ENCODE results near the gene MAP2K7. TPM values are rescaled to one million over a fixed set of nuclear protein-coding genes. Genes with fewer than 3 reads are reported as not detected.

The MAP2K7 gene
- total RNA-seq, 1 experiment from 2014 or later, result 59.1 TPM

DNA sequence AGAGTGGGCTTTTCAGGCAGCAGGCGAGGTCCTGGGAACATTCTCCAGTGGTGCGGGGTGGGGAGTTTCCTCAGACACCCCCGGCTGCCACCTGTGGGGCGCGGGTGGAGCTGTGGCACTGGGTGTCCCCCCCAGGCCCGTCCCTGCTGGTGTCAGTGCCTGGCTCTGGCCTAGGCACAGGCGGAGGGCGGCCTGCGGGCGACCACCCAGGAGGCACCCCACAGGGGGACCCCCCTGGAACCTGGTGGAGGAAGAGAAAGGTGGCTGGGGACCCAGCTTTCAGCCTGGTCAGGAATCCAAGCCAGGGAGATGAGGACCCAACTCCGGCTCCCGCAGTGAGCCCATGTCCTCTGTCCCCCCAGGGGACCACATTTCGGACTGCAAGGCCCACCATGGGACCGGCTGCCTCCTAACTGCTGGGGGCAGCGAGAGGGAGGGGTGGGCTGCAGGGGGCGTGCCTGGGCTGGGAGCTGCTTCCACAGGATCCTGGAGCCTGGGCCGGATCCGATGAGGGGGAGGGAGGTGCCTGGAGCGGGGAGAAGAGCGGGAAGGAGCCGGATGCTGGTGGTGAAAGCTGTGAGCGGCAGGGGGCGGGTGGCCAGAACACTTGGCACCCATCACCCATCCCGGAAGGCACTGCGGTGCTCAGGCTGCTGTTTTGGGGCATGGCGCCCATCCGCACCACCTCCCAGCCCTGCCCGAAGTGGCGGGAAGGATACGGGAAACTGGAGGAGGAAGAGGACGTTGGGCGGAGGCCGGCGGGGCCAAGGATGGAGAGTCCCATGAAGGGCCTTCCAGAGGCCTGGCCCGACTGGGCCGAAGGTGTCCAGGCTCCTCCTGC, 27.8 kb downstream of the MAP2K7 start:
- Histone ChIP-seq H3K4me1 (ENCODE audit: control insufficient read depth in 1 of 2, insufficient read depth in 2 of 2, low read length in 2 of 2) (peaks cover 22 to 36% of the 10 kb centered on the region in 2 experiments), H3K4me3 (replicated peaks in 1 of 2; ENCODE audit: low read depth in 1 of 2, low read length in 2 of 2) (no peak overlapping the region), H3K9me3 (ENCODE audit: control insufficient read depth in 1 of 2, insufficient read depth in 1 of 2, low read depth in 1 of 2, low read length in 2 of 2) (no peaks in the 10 kb centered on the region), H3K9me2 (ENCODE audit: insufficient read depth) (no peaks in the 10 kb centered on the region), H4K20me1 (ENCODE audit: insufficient read depth) (no peaks in the 10 kb centered on the region), H3K4me2 (ENCODE audit: low read length) (no peak overlapping the region), H3K79me2 (ENCODE audit: insufficient read depth, low read length) (no peaks in the 10 kb centered on the region; the same call in 1 of the 2 replicates), H3K27me3 (ENCODE audit: insufficient read depth, low read length) (no peaks in the 10 kb centered on the region), H3K9ac (ENCODE audit: low read length) (no peak overlapping the region), H3K36me3 (ENCODE audit: control insufficient read depth in 1 of 2, insufficient read depth in 2 of 2, low read length in 2 of 2) (peaks cover 28 to 32% of the 10 kb centered on the region in 2 experiments), H3K27ac (ENCODE audit: low read depth, low read length) (no peak overlapping the region), H2AFZ (ENCODE audit: low read depth, low read length, poor library complexity, severe bottlenecking) (no peak overlapping the region)
- ChIA-PET RAD21 (ENCODE audit: low non-redundant PET in 1 of 2, low total read pairs in 2 of 2, uncharacterized antibody in 2 of 2, unreplicated experiment in 2 of 2) (no interaction called here), CTCF (interaction anchor here (1.4 kb wide), 1 partner anchor 62 kb away, joined by 3 read pairs; no protein-coding TSS in a partner anchor), POLR2A (interaction anchor here (3.4 kb wide), 1 partner anchor 13 kb away, joined by 17 read pairs; the partner anchor contains the start of gene TIMM44)
- DNase-seq (ENCODE audit: low read depth, low spot score) (no peak), ATAC-seq (no peak)
- TF ChIP-seq, protein P1, sequence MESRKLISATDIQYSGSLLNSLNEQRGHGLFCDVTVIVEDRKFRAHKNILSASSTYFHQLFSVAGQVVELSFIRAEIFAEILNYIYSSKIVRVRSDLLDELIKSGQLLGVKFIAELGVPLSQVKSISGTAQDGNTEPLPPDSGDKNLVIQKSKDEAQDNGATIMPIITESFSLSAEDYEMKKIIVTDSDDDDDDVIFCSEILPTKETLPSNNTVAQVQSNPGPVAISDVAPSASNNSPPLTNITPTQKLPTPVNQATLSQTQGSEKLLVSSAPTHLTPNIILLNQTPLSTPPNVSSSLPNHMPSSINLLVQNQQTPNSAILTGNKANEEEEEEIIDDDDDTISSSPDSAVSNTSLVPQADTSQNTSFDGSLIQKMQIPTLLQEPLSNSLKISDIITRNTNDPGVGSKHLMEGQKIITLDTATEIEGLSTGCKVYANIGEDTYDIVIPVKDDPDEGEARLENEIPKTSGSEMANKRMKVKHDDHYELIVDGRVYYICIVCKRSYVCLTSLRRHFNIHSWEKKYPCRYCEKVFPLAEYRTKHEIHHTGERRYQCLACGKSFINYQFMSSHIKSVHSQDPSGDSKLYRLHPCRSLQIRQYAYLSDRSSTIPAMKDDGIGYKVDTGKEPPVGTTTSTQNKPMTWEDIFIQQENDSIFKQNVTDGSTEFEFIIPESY (IDR thresholded peaks at IDR 0.05; ENCODE audit: extremely low read depth, insufficient replicate concordance, low read length), result no peak
- TF ChIP-seq CBX3 (IDR thresholded peaks at IDR 0.05; ENCODE audit: low read depth) (no peak), ZNF274 (IDR thresholded peaks at IDR 0.05; ENCODE audit: low read depth, low read length) (no peak)
- no TSS peak for BruUV-seq (replicated peaks)
- intact Hi-C loops (cut with micrococcal nuclease), result no loop called here

- POLR2A ChIA-PET, result no interaction called here
- Histone ChIP-seq H3K9ac (ENCODE audit: low read length) (no peak overlapping the region), H3K36me3 (ENCODE audit: control insufficient read depth in 1 of 2, insufficient read depth in 2 of 2, low read length in 2 of 2) (peaks cover 28 to 35% of the 10 kb centered on the region in 2 experiments), H3K4me3 (replicated peaks in 1 of 2; ENCODE audit: low read depth in 1 of 2, low read length in 2 of 2) (no peak overlapping the region), H3K79me2 (ENCODE audit: insufficient read depth, low read length) (no peaks in the 10 kb centered on the region; the same call in 1 of the 2 replicates), H3K4me2 (ENCODE audit: low read length) (no peak overlapping the region), H4K20me1 (ENCODE audit: insufficient read depth) (no peaks in the 10 kb centered on the region), H3K9me3 (ENCODE audit: control insufficient read depth in 1 of 2, insufficient read depth in 1 of 2, low read depth in 1 of 2, low read length in 2 of 2) (no peaks in the 10 kb centered on the region), H3K27me3 (ENCODE audit: insufficient read depth, low read length) (no peaks in the 10 kb centered on the region), H3K27ac (ENCODE audit: low read depth, low read length) (no peak overlapping the region), H3K9me2 (ENCODE audit: insufficient read depth) (no peaks in the 10 kb centered on the region), H2AFZ (ENCODE audit: low read depth, low read length, poor library complexity, severe bottlenecking) (no peak overlapping the region), H3K4me1 (ENCODE audit: control insufficient read depth in 1 of 2, insufficient read depth in 2 of 2, low read length in 2 of 2) (peaks cover 22 to 31% of the 10 kb centered on the region in 2 experiments)
- CTCF ChIA-PET, result no interaction called here
- no peak for DNase-seq (ENCODE audit: low read depth, low spot score)
- intact Hi-C loops (cut with micrococcal nuclease), result no loop called here
- RAD21 ChIA-PET (ENCODE audit: low non-redundant PET in 1 of 2, low total read pairs in 2 of 2, uncharacterized antibody in 2 of 2, unreplicated experiment in 2 of 2), result no interaction called here
- ATAC-seq, result no peak
- BruUV-seq (replicated peaks), result no TSS peak
- TF ChIP-seq REST (IDR thresholded peaks at IDR 0.05; ENCODE audit: low read depth) (no peak), TCF7L2 (IDR thresholded peaks at IDR 0.05; ENCODE audit: borderline replicate concordance, extremely low read depth, insufficient read depth, insufficient read length) (no peak), CEBPB (IDR thresholded peaks at IDR 0.05; ENCODE audit: low read depth) (no peak), SP1 (IDR thresholded peaks at IDR 0.05; ENCODE audit: low read depth) (no peak), RAD21 (IDR thresholded peaks at IDR 0.05; ENCODE audit: low read depth) (no peak), ZFX (IDR thresholded peaks at IDR 0.05) (no peak), ATF3 (IDR thresholded peaks at IDR 0.05) (no peak), EZH2phosphoT487 (IDR thresholded peaks at IDR 0.05; ENCODE audit: borderline replicate concordance) (no peak), FOSL1 (IDR thresholded peaks at IDR 0.05; ENCODE audit: low read depth) (no peak), SRF (IDR thresholded peaks at IDR 0.05; ENCODE audit: low read depth) (no peak)
These were observed 28.7 kb downstream of the MAP2K7 start for GRCh38 chr19:7932276-7932929.

Measured in HCT116 (cell line).